ENCODE data around the gene OCLN. TPM values are rescaled to one million over a fixed set of nuclear protein-coding genes. Genes with fewer than 3 reads are reported as not detected.
"Not testable (repeated sequence)": the region's sequence is repeated elsewhere in the genome, so short reads cannot be mapped to it uniquely, and the experiment has no call there.

Gene OCLN
- total and polyA plus RNA-seq, 2 donors, result 3.4 to 7.4 TPM

DNA sequence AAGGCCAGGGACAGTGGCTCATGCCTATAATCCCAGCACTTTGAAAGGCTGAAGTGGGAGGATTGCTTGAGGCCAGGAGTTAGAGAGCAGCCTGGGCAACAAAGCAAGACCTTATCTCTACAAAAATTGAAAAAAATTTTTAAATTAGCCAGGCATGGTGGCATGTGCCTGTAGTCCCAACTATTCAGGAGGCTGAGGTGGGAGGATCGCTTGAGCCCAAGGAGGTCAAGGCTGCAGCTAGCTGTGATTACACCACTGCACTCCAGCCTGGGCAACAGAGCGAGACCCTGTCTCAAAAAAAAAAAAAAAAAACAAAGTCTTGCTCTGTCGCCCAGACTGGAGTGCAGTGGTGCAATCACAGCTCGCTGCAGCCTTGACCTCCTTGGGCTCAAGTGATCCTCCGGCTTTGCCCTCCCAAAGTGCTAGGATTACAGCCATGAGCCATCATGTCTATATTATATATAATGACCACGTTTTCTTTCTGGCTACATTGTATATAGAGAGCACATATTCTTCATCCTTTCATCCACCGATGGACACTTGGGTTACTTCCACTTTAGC, 37.1 kb upstream of the OCLN start:
- not testable (repeated sequence) for H3K4me1 ChIP-seq (ENCODE audit: control insufficient read depth in 2 of 2, insufficient read depth in 2 of 2, low read length in 2 of 2); H3K9me3 ChIP-seq (ENCODE audit: control insufficient read depth in 2 of 2, insufficient read depth in 1 of 2, low read length in 1 of 2); DNase-seq (ENCODE audit: low read depth in 6 of 9, low spot score in 9 of 9); H3K36me3 ChIP-seq (ENCODE audit: control insufficient read depth in 2 of 2, insufficient read depth in 2 of 2, low read length in 1 of 2); H3K4me3 ChIP-seq (ENCODE audit: low read length in 2 of 2); H3K27ac ChIP-seq (ENCODE audit: low read depth in 1 of 2, low read length in 1 of 2); H3K27me3 ChIP-seq (ENCODE audit: control insufficient read depth in 2 of 2, insufficient read depth in 1 of 2, low read length in 1 of 2)
- 92% methylated on average over 7 of the region's 7 CpGs for WGBS

- 100% methylated on average over 1 of the region's 1 CpG for WGBS
- Histone ChIP-seq H3K4me3 (ENCODE audit: low read length in 2 of 2) (no peak overlapping the region), H3K27ac (ENCODE audit: low read depth in 1 of 2, low read length in 1 of 2) (no peak overlapping the region), H3K36me3 (ENCODE audit: control insufficient read depth in 2 of 2, insufficient read depth in 2 of 2, low read length in 1 of 2) (no peaks in the 10 kb centered on the region), H3K4me1 (ENCODE audit: control insufficient read depth in 2 of 2, insufficient read depth in 2 of 2, low read length in 2 of 2) (no peaks in the 10 kb centered on the region), H3K27me3 (ENCODE audit: control insufficient read depth in 2 of 2, insufficient read depth in 1 of 2, low read length in 1 of 2) (no peaks in the 10 kb centered on the region), H3K9me3 (ENCODE audit: control insufficient read depth in 2 of 2, insufficient read depth in 1 of 2, low read length in 1 of 2) (no peaks in the 10 kb centered on the region)
- no peak for DNase-seq (ENCODE audit: low read depth in 6 of 9, low spot score in 9 of 9)
These were observed 30.4 kb upstream of the OCLN start for GRCh38 chr5:69462170-69462569.

GRCh38 chr5:69466375-69466774, 26.2 kb upstream of the OCLN start:
- not testable (repeated sequence) for H3K36me3 ChIP-seq (ENCODE audit: control insufficient read depth in 2 of 2, insufficient read depth in 2 of 2, low read length in 1 of 2); H3K9me3 ChIP-seq (ENCODE audit: control insufficient read depth in 2 of 2, insufficient read depth in 1 of 2, low read length in 1 of 2); H3K4me1 ChIP-seq (ENCODE audit: control insufficient read depth in 2 of 2, insufficient read depth in 2 of 2, low read length in 2 of 2); H3K27ac ChIP-seq (ENCODE audit: low read depth in 1 of 2, low read length in 1 of 2); H3K4me3 ChIP-seq (ENCODE audit: low read length in 2 of 2); H3K27me3 ChIP-seq (ENCODE audit: control insufficient read depth in 2 of 2, insufficient read depth in 1 of 2, low read length in 1 of 2); DNase-seq (ENCODE audit: low read depth in 6 of 9, low spot score in 9 of 9)
- WGBS, result 96% methylated on average over 3 of the region's 3 CpGs

DNA sequence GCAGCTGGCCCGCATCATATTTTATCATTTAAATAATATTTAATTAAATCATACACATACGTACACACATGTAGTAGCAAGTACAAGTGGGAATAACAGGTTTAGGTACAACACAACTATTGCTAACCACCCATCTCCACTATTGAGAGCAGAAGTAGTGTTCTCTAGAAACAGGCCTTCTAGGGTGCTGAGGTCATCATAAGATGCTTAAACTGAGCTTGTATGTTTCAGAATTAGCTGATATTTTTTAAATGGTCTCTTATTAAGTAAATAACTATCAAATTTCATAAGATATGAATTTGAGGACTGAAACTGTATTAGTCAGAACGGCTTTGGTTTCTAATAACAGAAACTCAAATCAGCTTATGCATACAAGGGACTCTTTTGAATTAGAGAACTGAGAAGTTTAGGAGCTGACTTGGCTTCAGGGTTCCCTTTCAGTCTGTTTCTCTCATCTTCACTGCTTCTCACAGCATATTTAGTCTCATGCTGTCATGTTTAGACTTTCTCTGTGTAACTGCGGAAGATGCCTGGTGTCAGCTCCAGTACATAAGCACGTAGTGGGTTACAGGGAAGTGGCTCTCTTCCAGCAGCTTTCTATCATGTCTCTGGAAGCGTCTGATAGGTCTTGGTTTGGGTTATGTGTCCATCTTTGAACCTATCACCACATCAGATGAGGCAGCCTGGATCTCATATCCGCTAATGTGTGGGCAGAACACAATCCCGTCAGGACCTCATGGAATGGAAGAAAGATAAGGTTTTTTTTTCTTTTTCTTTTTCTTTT, 25.0 kb upstream of the OCLN start:
- H3K9me3 ChIP-seq (ENCODE audit: control insufficient read depth in 2 of 2, insufficient read depth in 1 of 2, low read length in 1 of 2), result no peaks in the 10 kb centered on the region
- no peak overlapping the region for H3K4me3 ChIP-seq (ENCODE audit: low read length in 2 of 2)
- WGBS, result 94% methylated on average over 8 of the region's 8 CpGs
- DNase-seq (ENCODE audit: low read depth in 6 of 9, low spot score in 9 of 9), result no peak
- H3K36me3 ChIP-seq (ENCODE audit: control insufficient read depth in 2 of 2, insufficient read depth in 2 of 2, low read length in 1 of 2), result no peaks in the 10 kb centered on the region
- H3K4me1 ChIP-seq (ENCODE audit: control insufficient read depth in 2 of 2, insufficient read depth in 2 of 2, low read length in 2 of 2), result no peaks in the 10 kb centered on the region
- H3K27ac ChIP-seq (ENCODE audit: low read depth in 1 of 2, low read length in 1 of 2), result no peak overlapping the region
- H3K27me3 ChIP-seq (ENCODE audit: control insufficient read depth in 2 of 2, insufficient read depth in 1 of 2, low read length in 1 of 2), result no peaks in the 10 kb centered on the region

- Histone ChIP-seq H3K4me3 (ENCODE audit: low read length in 2 of 2) (no peak overlapping the region), H3K9me3 (ENCODE audit: control insufficient read depth in 2 of 2, insufficient read depth in 1 of 2, low read length in 1 of 2) (no peaks in the 10 kb centered on the region), H3K27ac (ENCODE audit: low read depth in 1 of 2, low read length in 1 of 2) (no peak overlapping the region), H3K27me3 (ENCODE audit: control insufficient read depth in 2 of 2, insufficient read depth in 1 of 2, low read length in 1 of 2) (no peaks in the 10 kb centered on the region), H3K4me1 (ENCODE audit: control insufficient read depth in 2 of 2, insufficient read depth in 2 of 2, low read length in 2 of 2) (no peaks in the 10 kb centered on the region), H3K36me3 (ENCODE audit: control insufficient read depth in 2 of 2, insufficient read depth in 2 of 2, low read length in 1 of 2) (no peaks in the 10 kb centered on the region)
- no peak for DNase-seq (ENCODE audit: low read depth in 6 of 9, low spot score in 9 of 9)
- WGBS, result 25% methylated on average over 1 of the region's 1 CpG
These were observed 24.0 kb upstream of the OCLN start for GRCh38 chr5:69468631-69469030.

GRCh38 chr5:69471516-69471915, 21.1 kb upstream of the OCLN start:
- H3K27ac ChIP-seq (ENCODE audit: low read depth in 1 of 2, low read length in 1 of 2); H3K4me1 ChIP-seq (ENCODE audit: control insufficient read depth in 2 of 2, insufficient read depth in 2 of 2, low read length in 2 of 2); H3K36me3 ChIP-seq (ENCODE audit: control insufficient read depth in 2 of 2, insufficient read depth in 2 of 2, low read length in 1 of 2); H3K9me3 ChIP-seq (ENCODE audit: control insufficient read depth in 2 of 2, insufficient read depth in 1 of 2, low read length in 1 of 2); H3K27me3 ChIP-seq (ENCODE audit: control insufficient read depth in 2 of 2, insufficient read depth in 1 of 2, low read length in 1 of 2); DNase-seq (ENCODE audit: low read depth in 6 of 9, low spot score in 9 of 9); H3K4me3 ChIP-seq (ENCODE audit: low read length in 2 of 2): not testable (repeated sequence)
- 98% methylated on average over 6 of the region's 6 CpGs for WGBS

- H3K36me3 ChIP-seq (ENCODE audit: control insufficient read depth in 2 of 2, insufficient read depth in 2 of 2, low read length in 1 of 2); H3K4me1 ChIP-seq (ENCODE audit: control insufficient read depth in 2 of 2, insufficient read depth in 2 of 2, low read length in 2 of 2); DNase-seq (ENCODE audit: low read depth in 6 of 9, low spot score in 9 of 9); H3K27me3 ChIP-seq (ENCODE audit: control insufficient read depth in 2 of 2, insufficient read depth in 1 of 2, low read length in 1 of 2); H3K27ac ChIP-seq (ENCODE audit: low read depth in 1 of 2, low read length in 1 of 2); H3K4me3 ChIP-seq (ENCODE audit: low read length in 2 of 2); H3K9me3 ChIP-seq (ENCODE audit: control insufficient read depth in 2 of 2, insufficient read depth in 1 of 2, low read length in 1 of 2): not testable (repeated sequence)
- WGBS, result 92% methylated on average over 16 of the region's 16 CpGs
These were observed 20.0 kb upstream of the OCLN start for GRCh38 chr5:69472535-69473143.

- Histone ChIP-seq H3K4me3 (ENCODE audit: low read length in 2 of 2) (no peak overlapping the region), H3K9me3 (ENCODE audit: control insufficient read depth in 2 of 2, insufficient read depth in 1 of 2, low read length in 1 of 2) (no peaks in the 10 kb centered on the region), H3K27ac (ENCODE audit: low read depth in 1 of 2, low read length in 1 of 2) (no peak overlapping the region), H3K4me1 (ENCODE audit: control insufficient read depth in 2 of 2, insufficient read depth in 2 of 2, low read length in 2 of 2) (no peaks in the 10 kb centered on the region), H3K27me3 (ENCODE audit: control insufficient read depth in 2 of 2, insufficient read depth in 1 of 2, low read length in 1 of 2) (no peaks in the 10 kb centered on the region), H3K36me3 (ENCODE audit: control insufficient read depth in 2 of 2, insufficient read depth in 2 of 2, low read length in 1 of 2) (no peaks in the 10 kb centered on the region)
- no peak for DNase-seq (ENCODE audit: low read depth in 6 of 9, low spot score in 9 of 9)
- WGBS, result 26% methylated on average over 1 of the region's 1 CpG
These were observed 15.4 kb upstream of the OCLN start for GRCh38 chr5:69477170-69477569.

DNA sequence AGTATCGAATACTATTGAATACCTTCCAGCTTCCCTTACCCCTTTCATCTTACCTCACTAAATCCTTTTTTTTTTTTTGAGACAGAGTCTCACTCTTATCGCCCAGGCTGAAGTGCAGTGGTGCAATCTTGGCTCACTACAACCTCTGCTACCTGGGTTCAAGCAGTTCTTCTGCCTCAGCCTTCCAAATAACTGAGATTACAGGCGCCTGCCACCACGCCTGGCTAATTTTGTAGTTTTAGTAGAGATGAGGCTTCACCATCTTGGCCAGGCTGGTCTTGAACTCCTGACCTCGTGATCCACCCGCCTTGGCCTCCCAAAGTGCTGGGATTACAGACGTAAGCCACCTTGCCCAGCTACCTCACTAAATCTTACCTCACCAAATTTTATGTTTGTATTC, 14.3 kb upstream of the OCLN start:
- not testable (repeated sequence) for DNase-seq (ENCODE audit: low read depth in 6 of 9, low spot score in 9 of 9); H3K4me3 ChIP-seq (ENCODE audit: low read length in 2 of 2); H3K9me3 ChIP-seq (ENCODE audit: control insufficient read depth in 2 of 2, insufficient read depth in 1 of 2, low read length in 1 of 2); H3K27ac ChIP-seq (ENCODE audit: low read depth in 1 of 2, low read length in 1 of 2); H3K27me3 ChIP-seq (ENCODE audit: control insufficient read depth in 2 of 2, insufficient read depth in 1 of 2, low read length in 1 of 2); H3K4me1 ChIP-seq (ENCODE audit: control insufficient read depth in 2 of 2, insufficient read depth in 2 of 2, low read length in 2 of 2); H3K36me3 ChIP-seq (ENCODE audit: control insufficient read depth in 2 of 2, insufficient read depth in 2 of 2, low read length in 1 of 2)
- WGBS, result 98% methylated on average over 7 of the region's 7 CpGs
